ENCODE results near the gene LPCAT4. TPM values are rescaled to one million over a fixed set of nuclear protein-coding genes. Genes with fewer than 3 reads are reported as not detected.

The LPCAT4 gene
- total and polyA plus RNA-seq, 2 experiments from 2014 or later = 13.5 to 22.1 TPM

- H3K27me3 ChIP-seq = no peaks in the 10 kb centered on the region
- no peaks in the 10 kb centered on the region for H3K36me3 ChIP-seq (replicated peaks; ENCODE audit: insufficient read depth, low read depth)
- H2AFZ ChIP-seq = no peak overlapping the region
- TF ChIP-seq, protein P1, sequence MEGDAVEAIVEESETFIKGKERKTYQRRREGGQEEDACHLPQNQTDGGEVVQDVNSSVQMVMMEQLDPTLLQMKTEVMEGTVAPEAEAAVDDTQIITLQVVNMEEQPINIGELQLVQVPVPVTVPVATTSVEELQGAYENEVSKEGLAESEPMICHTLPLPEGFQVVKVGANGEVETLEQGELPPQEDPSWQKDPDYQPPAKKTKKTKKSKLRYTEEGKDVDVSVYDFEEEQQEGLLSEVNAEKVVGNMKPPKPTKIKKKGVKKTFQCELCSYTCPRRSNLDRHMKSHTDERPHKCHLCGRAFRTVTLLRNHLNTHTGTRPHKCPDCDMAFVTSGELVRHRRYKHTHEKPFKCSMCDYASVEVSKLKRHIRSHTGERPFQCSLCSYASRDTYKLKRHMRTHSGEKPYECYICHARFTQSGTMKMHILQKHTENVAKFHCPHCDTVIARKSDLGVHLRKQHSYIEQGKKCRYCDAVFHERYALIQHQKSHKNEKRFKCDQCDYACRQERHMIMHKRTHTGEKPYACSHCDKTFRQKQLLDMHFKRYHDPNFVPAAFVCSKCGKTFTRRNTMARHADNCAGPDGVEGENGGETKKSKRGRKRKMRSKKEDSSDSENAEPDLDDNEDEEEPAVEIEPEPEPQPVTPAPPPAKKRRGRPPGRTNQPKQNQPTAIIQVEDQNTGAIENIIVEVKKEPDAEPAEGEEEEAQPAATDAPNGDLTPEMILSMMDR (IDR thresholded peaks at IDR 0.05; ENCODE audit: poor library complexity) = no peak
- TF ChIP-seq EZH2 (IDR thresholded peaks at IDR 0.05; ENCODE audit: borderline replicate concordance) (no peak), EZH2phosphoT487 (IDR thresholded peaks at IDR 0.05; ENCODE audit: low read depth, severe bottlenecking, unreplicated experiment) (no peak)
- no peaks in the 10 kb centered on the region for H3K9me3 ChIP-seq (ENCODE audit: low read depth)
- H3K4me3 ChIP-seq = no peak overlapping the region
- WGBS (ENCODE audit: low lambda C conversion rate, missing lambda C conversion rate) = 90% methylated on average over 3 of the region's 3 CpGs
- H3K4me1 ChIP-seq (ENCODE audit: insufficient read depth) = peaks cover 7% of the 10 kb centered on the region
- peaks cover 29% of the 10 kb centered on the region for H3K79me2 ChIP-seq
- H3K4me2 ChIP-seq = no peak overlapping the region
- DNase-seq (ENCODE audit: low spot score) = no peak
- H4K20me1 ChIP-seq (ENCODE audit: insufficient read depth, poor library complexity, severe bottlenecking) = no peaks in the 10 kb centered on the region
- no peaks in the 10 kb centered on the region for H3K9me2 ChIP-seq (replicated peaks; ENCODE audit: insufficient read depth)
- H3K27ac ChIP-seq = no peak overlapping the region
These were observed 27.1 kb downstream of the LPCAT4 start for GRCh38 chr15:34339946-34340345.

DNA sequence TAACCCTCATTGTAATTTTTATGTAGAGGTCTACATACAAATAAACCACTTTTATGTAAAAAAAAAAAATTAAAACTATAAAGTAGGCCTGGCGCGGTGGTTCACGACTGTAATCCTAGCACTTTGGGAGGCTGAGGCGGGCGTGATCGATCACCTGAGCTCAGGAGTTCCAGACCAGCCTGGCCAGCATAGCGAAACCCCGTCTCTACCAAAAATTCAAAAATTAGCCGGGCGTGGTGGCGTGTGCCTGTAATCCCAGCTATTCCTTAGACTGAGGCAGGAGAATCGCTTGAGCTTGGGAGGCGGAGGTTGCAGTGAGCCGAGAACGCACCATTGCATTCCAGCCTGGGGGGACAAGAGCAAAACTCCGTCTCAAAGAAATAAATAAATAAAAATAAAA is 28.6 kb downstream of the LPCAT4 start:
- Histone ChIP-seq H4K20me1 (ENCODE audit: insufficient read depth, poor library complexity, severe bottlenecking) (no peaks in the 10 kb centered on the region), H2AFZ (peak overlapping the region; percentile 46), H3K4me3 (peak overlapping the region; percentile 3), H3K9me3 (ENCODE audit: low read depth) (no peaks in the 10 kb centered on the region), H3K4me2 (peak overlapping the region; percentile 76), H3K79me2 (peaks cover 29% of the 10 kb centered on the region), H3K4me1 (ENCODE audit: insufficient read depth) (peaks cover 7% of the 10 kb centered on the region), H3K36me3 (replicated peaks; ENCODE audit: insufficient read depth, low read depth) (no peaks in the 10 kb centered on the region), H3K27me3 (no peaks in the 10 kb centered on the region), H3K27ac (no peak overlapping the region), H3K9me2 (replicated peaks; ENCODE audit: insufficient read depth) (no peaks in the 10 kb centered on the region)
- no peak for TF ChIP-seq EZH2 (IDR thresholded peaks at IDR 0.05; ENCODE audit: borderline replicate concordance)
- TF ChIP-seq, protein P1 (IDR thresholded peaks at IDR 0.05; ENCODE audit: poor library complexity) = no peak
- TF ChIP-seq EZH2phosphoT487 (IDR thresholded peaks at IDR 0.05; ENCODE audit: low read depth, severe bottlenecking, unreplicated experiment) = no peak
- 57% methylated on average over 16 of the region's 16 CpGs for WGBS (ENCODE audit: low lambda C conversion rate, missing lambda C conversion rate)
- DNase-seq (ENCODE audit: low spot score) = no peak

- Histone ChIP-seq H2AFZ (peak within 1 kb of the TSS; percentile 92), H3K9me2 (replicated peaks; ENCODE audit: insufficient read depth) (no peaks in the 10 kb centered on the region), H3K4me3 (peak within 1 kb of the TSS; percentile 88), H3K36me3 (replicated peaks; ENCODE audit: insufficient read depth, low read depth) (no peaks in the 10 kb centered on the region), H3K4me2 (peak within 1 kb of the TSS; percentile 76), H3K9me3 (ENCODE audit: low read depth) (no peaks in the 10 kb centered on the region), H3K4me1 (ENCODE audit: insufficient read depth) (peaks cover 7% of the 10 kb centered on the region), H3K27me3 (no peaks in the 10 kb centered on the region), H3K79me2 (peaks cover 29% of the 10 kb centered on the region), H3K27ac (peak within 1 kb of the TSS; percentile 62), H4K20me1 (ENCODE audit: insufficient read depth, poor library complexity, severe bottlenecking) (no peaks in the 10 kb centered on the region)
- TF ChIP-seq EZH2 (IDR thresholded peaks at IDR 0.05; ENCODE audit: borderline replicate concordance) (no peak), EZH2phosphoT487 (IDR thresholded peaks at IDR 0.05; ENCODE audit: low read depth, severe bottlenecking, unreplicated experiment) (no peak)
- TF ChIP-seq, protein P1 (IDR thresholded peaks at IDR 0.05; ENCODE audit: poor library complexity) = no peak
- 2% methylated on average over 49 of the region's 78 CpGs for WGBS (ENCODE audit: low lambda C conversion rate, missing lambda C conversion rate)
- peak; percentile 96 for DNase-seq (ENCODE audit: low spot score)
These were observed 29.3 kb downstream of the LPCAT4 start, which contains the start of gene SLC12A6 for GRCh38 chr15:34337557-34338306. TSS of gene SLC12A6 (minus strand) at chr15:34337781. CDS start at chr15:34336680, 1,101 bp downstream.
